ENCODE results near the gene CNTNAP2.

The CNTNAP2 gene

DNA sequence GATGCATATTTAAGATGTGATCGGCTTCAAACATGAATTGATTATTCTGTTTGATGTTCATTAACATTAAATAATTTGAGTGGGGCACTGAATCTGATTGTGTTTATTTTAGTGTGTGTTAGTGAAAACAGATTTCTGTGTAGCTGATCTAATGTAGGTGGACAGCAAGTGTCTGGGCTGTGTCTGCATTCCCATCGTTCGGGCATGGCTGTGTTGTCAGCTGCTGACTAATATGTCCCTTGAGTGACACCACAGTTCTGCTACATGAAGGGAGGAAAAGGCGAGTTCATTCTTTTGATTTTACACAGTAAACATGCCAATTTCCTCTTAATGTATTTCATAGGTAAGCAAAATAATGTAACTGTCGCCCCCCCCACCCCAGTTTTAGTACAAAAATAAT is 203.0 kb downstream of the CNTNAP2 start:
- DNase-seq, result no peak

DNA sequence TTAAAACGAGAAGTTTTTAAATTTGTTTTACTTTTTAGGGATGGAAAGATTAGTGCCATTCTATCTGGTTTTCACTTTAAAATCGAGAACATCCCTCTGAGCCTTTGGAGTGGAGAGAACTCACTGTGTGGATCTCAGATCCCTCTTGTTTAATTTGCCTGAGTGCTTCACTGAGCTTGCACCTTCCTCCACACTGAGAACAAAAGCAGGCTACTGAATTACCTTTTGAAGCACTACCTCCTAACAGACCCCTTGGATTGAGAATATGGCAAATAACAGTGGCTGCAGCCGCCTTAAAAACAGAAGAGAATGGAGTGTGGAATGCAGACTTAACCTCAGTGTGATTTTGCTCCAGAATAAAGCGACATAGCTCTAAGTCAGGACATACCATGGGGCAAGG is 204.7 kb downstream of the CNTNAP2 start:
- DNase-seq, result no peak

DNA sequence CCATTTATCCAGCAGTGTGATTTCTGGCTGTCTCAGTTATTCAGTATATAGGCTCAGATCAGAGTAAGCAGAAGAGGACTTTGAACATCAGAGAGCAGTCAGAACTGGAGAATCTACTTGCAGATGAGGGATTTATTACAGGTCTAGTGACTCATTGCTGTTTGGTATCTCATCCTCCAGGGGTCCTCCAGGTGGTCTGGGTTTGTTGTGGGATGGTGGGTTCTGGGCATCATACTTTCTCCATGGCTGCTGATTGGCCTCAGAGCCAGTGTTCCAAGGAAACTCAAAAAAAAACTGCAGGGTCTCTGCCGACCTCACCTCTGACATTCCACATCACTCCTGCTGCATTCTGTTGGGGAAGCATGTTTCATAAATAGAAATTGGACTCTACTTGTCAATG is 214.8 kb downstream of the CNTNAP2 start:
- DNase-seq, result no peak

DNA sequence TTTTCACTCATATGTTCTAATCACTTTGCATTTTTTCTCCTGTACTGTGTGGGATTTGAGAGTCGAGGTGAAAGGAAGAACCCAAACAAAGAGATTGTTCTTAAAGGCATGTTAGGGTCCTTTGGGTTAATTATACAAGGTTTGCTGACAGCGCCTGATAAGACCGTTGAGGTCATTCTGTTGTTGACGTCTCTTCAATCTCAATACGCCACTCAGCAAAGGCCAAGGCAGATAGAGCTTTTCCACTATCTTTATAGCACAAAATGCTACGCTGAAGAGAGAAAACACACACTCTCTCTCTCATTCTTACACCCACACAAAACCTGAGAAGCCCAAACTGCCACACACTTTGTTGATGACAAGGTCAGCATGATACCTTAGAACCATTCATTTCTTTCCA is 228.7 kb downstream of the CNTNAP2 start:
- no peak for DNase-seq

DNA sequence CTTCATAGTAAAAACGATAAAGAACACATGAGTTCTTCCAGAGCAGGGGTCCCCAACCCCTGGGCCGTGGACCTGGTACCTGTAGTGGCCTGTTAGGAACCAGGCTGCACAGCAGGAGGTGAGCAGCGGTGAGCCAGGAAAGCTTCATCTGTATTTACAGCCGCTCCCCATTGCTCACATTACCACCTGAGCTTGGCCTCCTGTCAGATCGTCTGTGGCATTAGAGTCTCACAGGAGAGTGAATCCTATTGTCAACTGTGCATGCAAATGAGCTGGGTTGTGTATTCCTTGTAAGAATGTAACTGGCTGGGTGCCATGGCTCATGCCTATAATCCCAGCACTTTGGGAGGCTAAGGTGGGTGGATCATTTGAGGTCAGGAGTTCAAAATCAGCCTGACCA is 229.5 kb downstream of the CNTNAP2 start:
- DNase-seq, result no peak

DNA sequence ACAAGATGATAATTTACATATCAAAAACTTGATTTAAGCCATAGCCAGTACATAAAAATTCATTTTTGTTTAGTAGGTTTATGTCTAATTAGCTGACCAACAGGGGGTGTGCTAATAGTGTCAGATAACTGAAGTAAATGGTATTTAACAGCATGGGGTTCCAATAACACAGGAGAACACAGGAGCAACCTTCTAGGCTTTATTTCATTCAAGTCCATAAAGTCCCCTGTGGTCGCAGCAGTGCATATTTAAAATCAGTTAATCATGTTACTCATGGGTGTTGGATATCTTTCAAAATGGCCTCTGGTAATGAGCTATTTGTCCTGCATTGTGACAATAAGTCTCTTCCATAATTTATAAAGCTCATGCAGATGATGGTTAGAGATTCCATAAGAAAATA is 238.6 kb downstream of the CNTNAP2 start:
- no peak for DNase-seq

DNA sequence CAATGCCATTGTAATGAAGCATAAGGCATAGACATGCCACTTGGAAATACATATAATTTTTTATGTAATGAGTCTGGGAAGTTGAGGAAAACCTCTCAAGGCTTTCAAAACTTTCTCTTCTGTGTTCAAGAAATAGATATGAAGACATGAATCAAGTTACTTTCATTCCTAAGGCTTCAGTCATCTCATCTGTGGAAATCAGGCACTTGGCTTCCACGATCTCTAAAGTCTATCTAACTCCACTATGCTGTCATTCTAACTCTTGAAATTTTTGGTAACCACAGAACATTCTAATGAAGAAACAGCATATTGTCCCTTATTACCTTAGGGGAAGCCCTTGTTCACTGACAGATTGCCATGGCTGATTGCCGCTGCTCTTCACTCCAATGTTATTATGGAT is 242.6 kb downstream of the CNTNAP2 start:
- DNase-seq, result no peak

DNA sequence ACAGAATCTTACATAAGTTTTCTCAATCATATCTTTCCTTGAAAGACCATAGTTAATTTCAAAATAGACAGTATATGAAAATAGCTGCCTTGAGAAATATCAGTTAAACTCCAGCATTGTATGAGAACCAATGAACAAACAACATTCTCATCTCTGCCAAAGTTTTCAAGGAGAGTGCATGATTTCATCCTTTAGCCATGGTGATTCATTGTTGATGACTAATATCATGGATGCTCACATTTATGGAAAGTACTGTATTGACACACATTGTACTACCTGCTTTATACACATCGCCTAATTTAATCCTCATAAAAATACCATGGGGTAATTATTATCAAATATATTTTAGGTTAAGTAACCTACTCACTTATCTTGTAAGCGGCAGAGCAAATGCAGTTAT is 250.3 kb downstream of the CNTNAP2 start:
- no peak for DNase-seq

DNA sequence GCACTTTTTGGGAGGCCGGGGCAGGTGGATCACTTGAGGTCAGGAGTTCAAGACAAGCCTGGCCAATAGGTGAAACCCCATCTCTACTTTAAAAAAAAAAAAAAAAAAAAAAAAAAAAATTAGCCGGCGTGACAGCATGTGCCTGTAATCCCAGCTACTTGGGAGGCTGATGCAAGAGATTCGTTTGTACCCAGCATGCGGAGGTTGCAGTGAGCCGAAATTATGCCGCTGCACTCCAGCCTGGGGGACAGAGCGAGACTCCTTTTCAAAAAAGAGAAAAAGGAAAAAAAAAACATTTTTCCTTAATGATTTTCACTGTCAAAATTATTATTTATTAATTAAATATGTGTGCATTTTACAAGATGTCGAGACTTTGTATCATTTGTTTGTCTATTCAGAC is 253.6 kb downstream of the CNTNAP2 start:
- no peak for DNase-seq

DNA sequence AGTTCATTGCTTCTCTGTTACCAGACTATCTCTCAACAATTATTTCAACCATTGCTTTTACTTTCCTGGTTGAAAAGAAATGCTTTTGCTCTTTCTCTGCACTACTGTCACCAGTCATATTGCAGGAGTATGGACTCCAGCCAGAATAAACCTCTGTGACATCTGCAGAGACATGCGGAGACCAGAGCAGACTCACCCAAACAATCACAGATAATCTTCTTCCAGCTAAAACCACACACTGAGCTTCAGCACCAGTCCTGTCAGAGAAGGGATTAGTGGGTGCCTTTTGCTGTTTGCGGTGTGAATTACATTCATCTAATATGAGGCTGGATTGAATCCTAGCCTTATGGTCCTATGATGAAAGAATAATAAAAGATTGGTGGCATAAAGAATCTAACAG is 258.6 kb downstream of the CNTNAP2 start:
- no peak for DNase-seq

DNA sequence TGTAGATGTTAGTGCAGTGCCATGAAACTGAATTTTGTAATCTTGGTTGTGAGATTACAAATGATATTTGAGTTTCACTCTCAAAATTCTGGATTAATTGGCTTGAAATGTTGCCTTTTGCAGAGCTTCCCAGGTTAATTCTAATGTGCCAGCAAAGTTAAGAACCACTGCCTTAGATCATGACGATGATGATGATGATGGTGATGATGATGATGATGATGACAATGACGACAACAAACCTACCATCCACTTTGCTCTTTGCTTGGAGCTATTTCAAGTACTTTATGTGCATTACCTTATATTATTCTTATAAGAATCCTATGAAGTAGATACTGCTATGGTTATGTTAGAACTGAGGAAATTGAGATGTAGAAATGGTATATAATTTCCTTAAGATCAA is 261.6 kb downstream of the CNTNAP2 start:
- DNase-seq, result no peak

DNA sequence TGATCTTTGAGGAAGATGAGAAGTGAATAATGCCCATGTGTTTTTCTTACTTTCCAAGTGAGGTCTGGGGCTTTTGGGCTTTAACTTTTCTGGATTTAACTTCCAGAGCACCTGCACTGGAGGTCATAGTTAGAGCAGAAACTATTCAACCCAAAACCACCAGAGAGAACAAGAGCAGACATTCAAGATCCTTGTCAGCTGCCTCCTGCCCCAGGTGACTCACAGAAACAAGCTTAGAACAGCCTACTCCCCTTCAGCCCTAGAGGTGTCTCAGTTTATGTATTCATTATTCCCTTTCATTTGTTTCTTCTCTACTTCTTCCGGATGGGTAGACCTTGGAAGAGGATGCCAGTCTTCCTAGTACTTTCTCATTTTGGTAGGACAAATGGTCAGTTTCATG is 270.5 kb downstream of the CNTNAP2 start:
- DNase-seq, result no peak

DNA sequence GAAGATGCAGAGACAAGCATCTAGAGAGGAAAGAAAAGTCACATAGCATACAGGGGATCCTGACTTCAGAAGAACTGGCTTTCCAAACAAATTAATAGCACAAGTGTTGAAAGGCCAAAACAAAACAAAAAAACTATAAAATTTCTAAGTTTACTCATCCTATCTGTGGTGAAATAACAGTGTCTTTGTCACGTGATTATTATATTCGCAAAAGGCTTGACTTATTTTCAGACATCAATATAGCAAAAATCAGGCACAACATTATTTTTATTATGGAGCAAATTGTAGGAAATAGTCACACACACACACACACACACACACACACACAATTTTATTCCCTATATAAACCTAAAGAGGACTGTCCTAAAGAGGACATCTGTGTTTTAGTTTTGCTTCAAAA is 272.3 kb downstream of the CNTNAP2 start:
- no peak for DNase-seq

DNA sequence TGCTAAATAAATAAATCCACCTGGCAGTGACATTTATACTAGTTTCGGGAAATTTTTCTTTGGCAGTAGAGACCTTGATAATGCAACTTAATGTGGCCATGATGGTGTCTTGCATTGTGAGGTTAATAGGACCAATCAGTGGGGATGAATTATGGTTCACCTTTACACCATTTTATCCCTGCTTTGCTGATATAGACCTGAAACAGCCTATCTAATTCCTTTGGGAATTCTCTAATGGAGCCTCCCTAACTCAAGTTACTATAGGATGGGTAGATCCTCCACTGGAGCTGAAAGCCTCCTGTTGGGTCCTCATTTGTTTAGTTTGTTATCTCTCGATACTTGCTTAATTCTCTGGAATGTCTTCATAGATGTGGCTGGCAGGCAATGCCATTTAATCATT is 276.7 kb downstream of the CNTNAP2 start:
- no peak for DNase-seq

DNA sequence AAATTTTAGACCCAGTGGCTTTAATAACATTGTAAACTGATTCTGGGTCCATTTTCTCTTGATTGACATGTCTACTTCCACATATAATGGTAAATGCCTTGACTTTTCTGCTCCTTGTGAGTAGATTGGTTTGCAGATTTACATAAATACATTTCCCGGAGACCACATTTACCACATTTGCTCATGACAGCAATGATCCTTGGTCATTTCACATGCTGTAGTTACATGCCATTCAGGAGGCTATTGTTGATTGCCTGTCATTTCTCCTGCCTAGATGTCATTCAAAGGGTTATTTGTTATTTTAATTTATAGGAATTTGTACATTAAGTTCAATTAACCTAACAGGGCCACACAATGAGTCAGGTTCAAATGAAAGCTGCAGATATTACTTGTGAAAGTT is 280.5 kb downstream of the CNTNAP2 start:
- DNase-seq, result no peak

DNA sequence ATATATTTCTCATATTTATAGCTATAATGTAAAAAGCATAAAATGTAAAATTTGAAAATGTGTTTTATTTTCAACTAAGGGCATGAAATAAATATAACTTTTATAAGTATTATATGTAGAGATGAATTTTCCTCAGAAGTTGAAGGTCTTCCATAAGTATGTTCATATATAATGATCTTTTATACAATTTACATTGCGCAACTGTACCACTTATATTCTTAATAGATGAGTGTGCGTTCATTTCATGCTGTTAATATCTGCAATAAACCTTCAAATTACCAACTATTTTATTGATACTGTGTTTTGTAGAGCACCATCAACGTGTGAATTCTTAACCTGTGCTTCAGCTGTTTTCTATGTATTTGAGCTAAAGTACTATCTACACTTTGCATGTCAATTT is 285.3 kb downstream of the CNTNAP2 start:
- DNase-seq, result no peak

DNA sequence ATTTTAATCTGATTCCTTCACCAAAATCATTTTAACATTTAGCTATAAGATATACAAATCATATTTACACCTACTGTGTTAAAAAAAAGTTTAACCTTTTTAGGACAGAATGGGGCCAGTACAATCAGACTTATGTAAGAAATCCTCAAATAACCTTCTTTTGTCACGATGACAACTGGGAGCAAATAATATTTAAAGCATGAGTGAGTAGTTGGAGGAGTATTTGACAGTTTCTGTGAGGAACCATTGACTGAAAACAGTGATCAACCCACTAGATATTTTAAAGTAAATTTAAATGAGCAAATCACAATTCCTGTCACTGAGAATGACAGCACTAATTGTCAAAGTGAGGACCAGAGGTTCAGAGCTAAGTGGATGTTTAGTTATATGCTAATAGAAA is 289.1 kb downstream of the CNTNAP2 start:
- DNase-seq, result no peak

DNA sequence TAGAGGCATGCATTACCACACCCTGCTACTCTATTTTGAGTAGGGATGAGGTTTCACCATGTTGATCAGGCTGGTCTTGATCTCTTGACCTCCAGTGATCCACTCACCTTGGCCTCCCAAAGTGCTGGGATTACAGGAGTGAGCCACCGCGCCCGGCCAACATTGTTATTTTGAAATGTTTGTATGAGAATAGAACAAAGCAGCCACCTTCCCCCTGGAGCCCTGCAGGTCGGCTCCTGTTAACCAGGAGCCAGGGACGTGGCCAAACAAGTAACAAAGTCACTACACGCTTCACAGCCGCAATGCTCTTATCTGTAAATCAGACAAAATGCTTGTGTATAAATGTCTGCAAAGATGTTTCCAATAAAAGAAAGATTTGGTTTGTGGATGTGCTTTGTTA is 295.4 kb downstream of the CNTNAP2 start:
- DNase-seq, result no peak

DNA sequence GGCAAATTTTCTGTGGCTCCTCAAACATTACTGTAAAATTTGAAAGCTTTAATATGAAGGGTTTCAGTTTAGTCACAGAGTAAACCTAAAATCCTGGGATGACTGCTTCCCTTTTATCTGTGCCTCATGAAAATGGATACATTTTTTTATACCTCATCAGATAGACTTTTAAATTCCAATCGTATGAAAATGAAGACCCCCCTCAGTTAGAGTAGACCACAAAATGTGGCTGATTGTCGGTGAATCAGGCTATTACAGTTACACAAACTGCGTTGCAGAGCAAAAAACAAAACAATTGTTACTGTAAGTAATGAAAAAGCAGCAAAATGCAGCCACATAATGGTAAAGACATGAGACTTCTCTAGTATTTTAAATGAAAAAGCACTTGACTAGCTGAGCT is 296.2 kb downstream of the CNTNAP2 start:
- no peak for DNase-seq

DNA sequence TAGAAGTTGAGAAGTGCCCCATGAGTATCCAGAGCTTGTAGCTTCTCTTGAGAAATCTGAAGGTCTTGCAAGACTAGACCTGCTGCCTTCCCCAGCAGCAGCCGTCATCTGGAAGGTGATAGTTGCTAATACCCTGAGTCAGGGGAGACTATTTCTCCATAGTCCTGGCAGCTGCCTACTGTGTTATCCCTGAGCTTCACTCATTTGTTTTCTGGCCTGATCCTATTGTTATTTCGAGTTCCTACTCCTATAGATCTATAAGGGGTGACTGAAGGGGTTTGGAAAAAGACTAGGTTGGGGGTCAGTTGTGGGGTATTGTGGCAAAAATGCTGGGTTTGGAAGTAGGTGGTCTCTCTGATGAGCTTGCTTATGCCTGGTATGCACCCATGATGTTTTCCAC is 297.8 kb downstream of the CNTNAP2 start:
- DNase-seq, result no peak

DNA sequence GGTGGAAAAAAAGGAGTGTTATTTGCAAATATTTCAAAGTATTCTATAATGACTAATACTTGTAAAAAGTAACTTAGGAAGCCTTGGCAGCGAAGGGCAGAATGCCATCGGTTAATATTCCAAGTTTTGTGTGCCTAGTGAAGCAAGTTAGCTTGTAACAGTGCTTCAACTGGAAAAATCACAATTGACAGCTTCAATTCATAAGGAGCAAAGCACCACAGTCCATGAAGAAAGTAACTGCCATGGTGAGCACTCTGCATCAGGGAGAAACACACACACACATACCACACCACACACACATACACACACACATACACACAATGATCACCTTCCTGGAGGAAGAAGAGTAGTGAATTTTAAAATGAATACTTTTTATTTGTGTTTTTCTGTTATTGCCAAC is 298.3 kb downstream of the CNTNAP2 start:
- no peak for DNase-seq

DNA sequence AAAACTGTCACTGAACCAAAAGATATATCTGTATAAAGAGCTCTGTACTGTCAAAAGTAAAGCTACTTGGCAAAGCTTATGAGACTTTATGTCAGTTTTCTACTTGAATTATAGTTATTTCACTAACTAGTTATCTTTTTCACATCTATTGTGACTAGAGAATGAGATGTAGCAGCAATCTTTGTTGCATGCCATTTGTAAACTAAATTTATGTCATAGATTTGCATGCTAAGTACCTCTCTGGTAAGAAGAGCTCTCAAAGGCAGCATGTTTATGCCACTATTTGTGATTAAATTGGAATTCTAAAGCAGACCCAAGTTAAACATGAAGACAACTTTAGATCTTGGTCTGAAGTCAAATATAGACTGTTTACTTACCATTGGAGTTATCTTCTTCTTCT is 300.6 kb downstream of the CNTNAP2 start:
- no peak for DNase-seq

DNA sequence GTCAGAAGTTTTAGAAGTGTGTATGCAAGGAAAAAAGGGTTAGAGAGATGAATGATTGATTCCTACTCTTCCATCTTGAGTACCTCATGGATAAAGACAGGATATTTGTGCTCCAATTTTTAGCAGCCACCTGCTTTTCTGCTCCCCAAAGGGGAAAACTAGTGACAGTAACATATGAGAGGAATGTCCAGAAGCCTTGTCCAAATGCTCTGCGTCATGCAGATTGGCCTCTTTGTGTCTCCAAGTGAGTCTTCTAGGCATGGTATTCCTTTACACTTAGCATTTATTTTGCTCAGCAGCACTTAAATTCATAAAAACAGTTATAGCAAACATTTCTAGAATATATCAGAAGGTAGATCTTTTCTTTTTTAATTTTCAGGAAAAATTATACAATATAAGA is 306.8 kb downstream of the CNTNAP2 start:
- no peak for DNase-seq

DNA sequence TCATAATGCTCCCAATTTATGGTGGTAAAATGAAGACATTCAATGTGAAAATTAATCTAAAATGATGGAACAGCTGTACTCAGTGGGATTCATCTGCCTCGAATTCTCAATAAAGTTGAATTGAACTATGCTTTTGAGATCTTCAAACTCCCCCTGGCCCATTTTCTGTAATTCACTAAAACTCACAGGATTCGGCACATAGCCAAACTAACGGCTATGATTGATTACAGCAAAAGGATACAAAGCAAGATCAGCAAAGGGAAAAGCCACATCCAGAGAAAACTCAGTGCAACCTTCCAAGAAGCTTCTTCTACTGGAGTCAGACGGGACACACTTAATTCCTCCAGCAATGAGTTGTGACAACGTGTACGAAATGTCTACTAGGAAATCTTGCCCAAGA is 307.5 kb downstream of the CNTNAP2 start:
- DNase-seq, result no peak

DNA sequence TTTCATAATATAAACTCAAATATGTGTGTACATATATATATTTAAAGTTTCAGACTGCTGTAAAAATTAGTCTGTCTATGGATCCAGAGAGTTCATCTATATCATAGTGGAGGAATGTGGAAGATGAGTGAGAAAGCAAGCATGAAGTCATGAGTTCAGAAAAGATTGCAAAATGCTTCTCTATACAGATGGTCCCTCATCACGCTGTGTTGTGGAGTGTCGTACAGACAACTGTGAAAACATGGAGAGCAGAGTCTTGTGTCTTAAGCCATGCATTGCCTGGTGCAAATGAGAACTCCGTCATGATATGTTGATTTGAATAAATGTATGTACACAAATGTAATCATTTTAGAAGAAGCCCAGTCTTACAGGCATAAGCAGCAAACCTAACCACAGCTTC is 316.9 kb downstream of the CNTNAP2 start:
- DNase-seq, result no peak

DNA sequence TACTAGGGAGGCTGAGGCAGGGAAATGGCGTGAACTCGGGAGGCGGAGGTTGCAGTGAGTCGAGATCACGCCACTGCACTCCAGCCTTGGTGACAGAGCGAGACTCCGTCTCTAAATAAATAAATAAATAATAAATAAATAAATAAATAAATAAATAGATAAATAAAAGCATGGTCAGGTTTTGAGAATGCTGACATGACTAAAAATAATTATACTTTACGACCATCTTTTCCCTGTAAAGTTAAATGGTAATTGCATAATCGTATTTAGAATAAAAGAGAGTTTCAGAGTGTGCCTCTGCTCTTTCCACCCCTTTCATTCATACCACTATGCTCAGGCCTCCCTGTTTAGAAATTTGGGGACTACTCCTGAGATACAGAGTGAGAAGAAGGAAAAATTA is 326.5 kb downstream of the CNTNAP2 start:
- DNase-seq, result no peak

DNA sequence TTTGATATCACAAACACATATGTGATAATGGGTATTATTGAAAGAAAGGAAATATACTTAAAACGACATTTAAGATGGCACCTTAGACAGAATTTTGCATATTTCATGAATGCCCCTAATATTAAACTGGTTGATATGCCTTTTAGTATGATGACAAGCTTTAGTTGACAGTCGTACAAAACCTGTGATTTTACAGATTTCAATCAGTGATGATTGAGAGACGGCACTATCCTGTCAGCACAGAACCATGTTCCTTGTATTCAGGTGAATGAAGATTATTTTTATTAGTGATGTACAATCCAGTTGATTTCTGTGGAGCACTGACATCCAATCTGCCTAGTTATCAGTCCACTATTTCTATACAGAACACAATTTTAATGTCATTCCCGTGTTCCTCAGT is 333.0 kb downstream of the CNTNAP2 start:
- DNase-seq, result no peak
